Stimulated activated CD8-positive, alpha-beta memory T cell treated with anti-CD3 and anti-CD28 coated beads, Interleukin-2, amount 100 ng/mL, for 1 hour (primary cell): ENCODE results near the gene TRMT61A.

Source experiments
- DNase-seq, 2 donors: peaks; one replicate each; pipeline ENCODE4 v3.0.0-alpha.2; 2020; ENCODE audit warnings: low read depth in 2 of 2

The TRMT61A gene

GRCh38 chr14:103535081-103535890 is 6.3 kb downstream of the TRMT61A start:
- DNase-seq: no peak

GRCh38 chr14:103535891-103536565 is 7.0 kb downstream of the TRMT61A start:
- DNase-seq: no peak

GRCh38 chr14:103536693-103537092 is 7.7 kb downstream of the TRMT61A start:
- no peak for DNase-seq

- DNase-seq: no peak
Observed at GRCh38 chr14:103537175-103537990, 8.4 kb downstream of the TRMT61A start.

GRCh38 chr14:103538291-103539055 is 9.5 kb downstream of the TRMT61A start:
- no peak for DNase-seq

GRCh38 chr14:103539056-103539825 is 10.2 kb downstream of the TRMT61A start:
- DNase-seq: no peak

GRCh38 chr14:103540821-103541708 is 12.1 kb downstream of the TRMT61A start:
- no peak for DNase-seq

GRCh38 chr14:103541709-103542604 is 13.0 kb downstream of the TRMT61A start:
- no peak for DNase-seq

- no peak for DNase-seq
Observed at GRCh38 chr14:103542605-103543088, 13.7 kb downstream of the TRMT61A start.

GRCh38 chr14:103543140-103543539 is 14.1 kb downstream of the TRMT61A start:
- DNase-seq: no peak

- no peak for DNase-seq
Observed at GRCh38 chr14:103543721-103544387, 14.9 kb downstream of the TRMT61A start.

- DNase-seq: no peak
Observed at GRCh38 chr14:103544388-103545218, 15.6 kb downstream of the TRMT61A start.

GRCh38 chr14:103545219-103545914 is 16.4 kb downstream of the TRMT61A start:
- no peak for DNase-seq

GRCh38 chr14:103545915-103546651 is 17.1 kb downstream of the TRMT61A start:
- DNase-seq: no peak

GRCh38 chr14:103546652-103547454 is 17.9 kb downstream of the TRMT61A start:
- peak; percentile 48 to 64 for DNase-seq
